Colonic mucosa (tissue), 4 donors: ENCODE data around the gene TTC3. TPM values are rescaled to one million over a fixed set of nuclear protein-coding genes. Genes with fewer than 3 reads are reported as not detected.

ENCODE experiments used
- DNase-seq: peaks from one replicate; pipeline ENCODE4 v3.0.0-alpha.2; 2020
- H3K27ac ChIP-seq: fragments of 200-600 bp; one replicate; pipeline ENCODE4 v1.8.0; 2021
- H3K27me3 ChIP-seq: fragments of 200-600 bp; one replicate; pipeline ENCODE4 v1.8.0; 2021
- H3K36me3 ChIP-seq: fragments of 200-600 bp; one replicate; pipeline ENCODE4 v1.8.0; 2021
- H3K4me1 ChIP-seq: fragments of 200-600 bp; one replicate; pipeline ENCODE4 v1.8.0; 2021; ENCODE audit warnings: mild to moderate bottlenecking
- H3K4me3 ChIP-seq: fragments of 200-600 bp; one replicate; pipeline ENCODE4 v1.8.0; 2021
- H3K9ac ChIP-seq, 2 donors: one replicate each; pipeline ENCODE4 v1.7.0; 2013; ENCODE audit warnings: control low read depth in 2 of 2, low read depth in 2 of 2, low read length in 2 of 2
- H3K9me3 ChIP-seq: fragments of 200-600 bp; one replicate; pipeline ENCODE4 v1.8.0; 2021
- CTCF ChIP-seq: fragments of 200-600 bp; IDR thresholded peaks from one replicate; pipeline ENCODE4 v1.8.0; 2022; ENCODE audit warnings: antibody characterized with exemption, mild to moderate bottlenecking
- intact Hi-C: fragments of 100-400 bp; cut with DNase I; formaldehyde crosslinking; loops from one replicate; pipeline ENCODE4 v1.14.1; 2022
- total RNA-seq, 2 donors: library from RNA; stranded (reverse); fragmentation: NEBNext Ultra II Directional in 1 of 2; extraction: Animal tissue kit (Norgen Biotek cat#: 25700) in 1 of 2; gene quantifications; one replicate each; pipeline ENCODE4 v1.2.1, GENCODE V29; 2021
- donor health status: healthy.
- donor health status: DM: no; HTN: no; CAD: no.
- donor health status: DM: no; HTN: no; CAD: no.

TTC3 gene
- total RNA-seq, 2 donors from 2014 or later, result 85.8 to 125 TPM

- H3K9me3 ChIP-seq, result no peaks in the 10 kb centered on the region
- intact Hi-C loops, result no loop called here
- no peak for DNase-seq
- H3K36me3 ChIP-seq, result no peaks in the 10 kb centered on the region
- H3K9ac ChIP-seq, result no peak overlapping the region
- H3K27ac ChIP-seq, result no peak overlapping the region
- no peak for TF ChIP-seq CTCF
- H3K27me3 ChIP-seq, result no peaks in the 10 kb centered on the region
- H3K4me3 ChIP-seq, result no peak overlapping the region
- no peaks in the 10 kb centered on the region for H3K4me1 ChIP-seq
Observed at GRCh38 chr21:37202221-37203110, 129.4 kb downstream of the TTC3 start.

GRCh38 chr21:37204580-37204979 lies 131.5 kb downstream of the TTC3 start:
- Histone ChIP-seq H3K4me3 (no peak overlapping the region), H3K9me3 (no peaks in the 10 kb centered on the region), H3K27me3 (no peaks in the 10 kb centered on the region), H3K9ac (no peak overlapping the region), H3K4me1 (no peaks in the 10 kb centered on the region), H3K27ac (no peak overlapping the region), H3K36me3 (no peaks in the 10 kb centered on the region)
- no peak for DNase-seq
- intact Hi-C loops, result no loop called here
- no peak for TF ChIP-seq CTCF

- Histone ChIP-seq H3K27me3 (no peaks in the 10 kb centered on the region), H3K9ac (no peak overlapping the region), H3K4me3 (no peak overlapping the region), H3K9me3 (no peaks in the 10 kb centered on the region), H3K4me1 (no peaks in the 10 kb centered on the region), H3K36me3 (no peaks in the 10 kb centered on the region), H3K27ac (no peak overlapping the region)
- intact Hi-C loops, result no loop called here
- TF ChIP-seq CTCF, result no peak
- no peak for DNase-seq
Observed at GRCh38 chr21:37206496-37206895, 133.4 kb downstream of the TTC3 start.

GRCh38 chr21:37207441-37208009 lies 134.5 kb downstream of the TTC3 start:
- H3K9ac ChIP-seq, result peak overlapping the region in 1 of 2 donors; percentile 7
- intact Hi-C loops, result no loop called here
- no peaks in the 10 kb centered on the region for H3K36me3 ChIP-seq
- DNase-seq, result no peak
- no peak for TF ChIP-seq CTCF
- no peaks in the 10 kb centered on the region for H3K4me1 ChIP-seq
- no peak overlapping the region for H3K4me3 ChIP-seq
- H3K27ac ChIP-seq, result no peak overlapping the region
- no peaks in the 10 kb centered on the region for H3K9me3 ChIP-seq
- no peaks in the 10 kb centered on the region for H3K27me3 ChIP-seq

- DNase-seq, result no peak
- no peaks in the 10 kb centered on the region for H3K36me3 ChIP-seq
- intact Hi-C loops, result no loop called here
- no peaks in the 10 kb centered on the region for H3K27me3 ChIP-seq
- H3K4me1 ChIP-seq, result no peaks in the 10 kb centered on the region
- no peak overlapping the region for H3K27ac ChIP-seq
- no peak overlapping the region for H3K4me3 ChIP-seq
- H3K9ac ChIP-seq, result peak overlapping the region in 1 of 2 donors; percentile 3
- no peak for TF ChIP-seq CTCF
- no peaks in the 10 kb centered on the region for H3K9me3 ChIP-seq
Observed at GRCh38 chr21:37208056-37208721, 135.1 kb downstream of the TTC3 start.
